Measurements from ENCODE around the gene OSBPL1A.

DNA sequence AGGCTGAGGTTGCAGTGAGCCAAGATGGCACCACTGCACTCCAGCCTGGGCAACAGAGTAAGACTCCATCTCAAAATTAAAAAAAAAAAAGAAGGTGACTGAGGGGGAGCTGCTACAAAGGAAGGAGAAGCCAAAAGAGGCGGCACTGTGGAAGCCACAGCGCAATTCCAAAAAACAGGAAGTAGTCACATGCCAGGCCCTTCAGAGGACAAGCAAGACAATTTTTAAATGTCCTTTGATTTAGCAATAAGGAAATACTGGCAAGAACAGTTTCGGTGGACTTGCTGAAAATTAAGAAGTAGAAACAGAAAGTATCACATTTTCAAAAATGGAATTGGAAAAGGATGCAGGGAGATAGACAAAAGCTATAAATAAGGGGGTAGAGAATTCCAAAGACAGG lies 122.8 kb downstream of the OSBPL1A start:
- TF ChIP-seq, protein P1, sequence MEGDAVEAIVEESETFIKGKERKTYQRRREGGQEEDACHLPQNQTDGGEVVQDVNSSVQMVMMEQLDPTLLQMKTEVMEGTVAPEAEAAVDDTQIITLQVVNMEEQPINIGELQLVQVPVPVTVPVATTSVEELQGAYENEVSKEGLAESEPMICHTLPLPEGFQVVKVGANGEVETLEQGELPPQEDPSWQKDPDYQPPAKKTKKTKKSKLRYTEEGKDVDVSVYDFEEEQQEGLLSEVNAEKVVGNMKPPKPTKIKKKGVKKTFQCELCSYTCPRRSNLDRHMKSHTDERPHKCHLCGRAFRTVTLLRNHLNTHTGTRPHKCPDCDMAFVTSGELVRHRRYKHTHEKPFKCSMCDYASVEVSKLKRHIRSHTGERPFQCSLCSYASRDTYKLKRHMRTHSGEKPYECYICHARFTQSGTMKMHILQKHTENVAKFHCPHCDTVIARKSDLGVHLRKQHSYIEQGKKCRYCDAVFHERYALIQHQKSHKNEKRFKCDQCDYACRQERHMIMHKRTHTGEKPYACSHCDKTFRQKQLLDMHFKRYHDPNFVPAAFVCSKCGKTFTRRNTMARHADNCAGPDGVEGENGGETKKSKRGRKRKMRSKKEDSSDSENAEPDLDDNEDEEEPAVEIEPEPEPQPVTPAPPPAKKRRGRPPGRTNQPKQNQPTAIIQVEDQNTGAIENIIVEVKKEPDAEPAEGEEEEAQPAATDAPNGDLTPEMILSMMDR (IDR thresholded peaks at IDR 0.05; ENCODE audit: insufficient read depth, low read length, poor library complexity, severe bottlenecking): no peak
- no peak for TF ChIP-seq EZH2phosphoT487 (conservative IDR thresholded peaks at IDR 0.05; ENCODE audit: low read length)

Measured in SU-DHL-6 (cell line).